ENCODE data around the gene SBF2.

SBF2 gene

GRCh38 chr11:10311802-10312201, 17.8 kb upstream of the SBF2 start:
- Histone ChIP-seq H3K4me1 (ENCODE audit: control insufficient read depth, low read length) (peaks cover 42% of the 10 kb centered on the region), H3F3A (ENCODE audit: control insufficient read depth, insufficient read depth) (peaks cover 4% of the 10 kb centered on the region; the same call in 1 of the 2 replicates), H3K4me2 (ENCODE audit: low read length) (no peak overlapping the region), H3K79me2 (ENCODE audit: control insufficient read depth, low read length) (no peaks in the 10 kb centered on the region), H3K9me3 (ENCODE audit: control insufficient read depth, insufficient read depth, low read length) (no peaks in the 10 kb centered on the region), H4K20me1 (ENCODE audit: control insufficient read depth, insufficient read depth, low read depth, low read length) (no peaks in the 10 kb centered on the region), H3K36me3 (ENCODE audit: control insufficient read depth, low read length) (no peaks in the 10 kb centered on the region), H3K27me3 (ENCODE audit: control insufficient read depth, low read length) (peaks cover 14% of the 10 kb centered on the region), H3K27ac (ENCODE audit: low read depth, low read length) (no peak overlapping the region), H3K4me3 (ENCODE audit: low read length) (no peak overlapping the region), H3K9me2 (replicated peaks; ENCODE audit: control insufficient read depth, low read length) (no peaks in the 10 kb centered on the region)
- TF ChIP-seq EZH2phosphoT487 (IDR thresholded peaks at IDR 0.05; ENCODE audit: borderline replicate concordance, low read length) (no peak), CTCF (IDR thresholded peaks at IDR 0.05; ENCODE audit: low read depth, low read length, poor library complexity, severe bottlenecking) (no peak)

- Histone ChIP-seq H3K4me3 (ENCODE audit: low read length) (no peak overlapping the region), H3K27me3 (ENCODE audit: control insufficient read depth, low read length) (peaks cover 28% of the 10 kb centered on the region), H3K36me3 (ENCODE audit: control insufficient read depth, low read length) (no peaks in the 10 kb centered on the region), H3F3A (ENCODE audit: control insufficient read depth, insufficient read depth) (0 out of 2 replicates have a peak, but pooled peaks cover 4% of the 10 kb centered on the region), H3K4me2 (ENCODE audit: low read length) (peak overlapping the region; percentile 20), H3K9me3 (ENCODE audit: control insufficient read depth, insufficient read depth, low read length) (no peaks in the 10 kb centered on the region), H3K4me1 (ENCODE audit: control insufficient read depth, low read length) (peaks cover 57% of the 10 kb centered on the region), H4K20me1 (ENCODE audit: control insufficient read depth, insufficient read depth, low read depth, low read length) (no peaks in the 10 kb centered on the region), H3K79me2 (ENCODE audit: control insufficient read depth, low read length) (no peaks in the 10 kb centered on the region), H3K27ac (ENCODE audit: low read depth, low read length) (no peak overlapping the region), H3K9me2 (replicated peaks; ENCODE audit: control insufficient read depth, low read length) (no peaks in the 10 kb centered on the region)
- TF ChIP-seq EZH2phosphoT487 (IDR thresholded peaks at IDR 0.05; ENCODE audit: borderline replicate concordance, low read length), result no peak
- TF ChIP-seq CTCF (IDR thresholded peaks at IDR 0.05; ENCODE audit: low read depth, low read length, poor library complexity, severe bottlenecking), result no peak
These were observed 16.4 kb upstream of the SBF2 start for GRCh38 chr11:10310301-10310841.

GRCh38 chr11:10309163-10310093, 15.4 kb upstream of the SBF2 start:
- Histone ChIP-seq H3K79me2 (ENCODE audit: control insufficient read depth, low read length) (no peaks in the 10 kb centered on the region), H3K4me3 (ENCODE audit: low read length) (no peak overlapping the region; the same call in 1 of the 2 replicates), H3K27ac (ENCODE audit: low read depth, low read length) (no peak overlapping the region), H4K20me1 (ENCODE audit: control insufficient read depth, insufficient read depth, low read depth, low read length) (no peaks in the 10 kb centered on the region), H3K9me3 (ENCODE audit: control insufficient read depth, insufficient read depth, low read length) (no peaks in the 10 kb centered on the region), H3K4me2 (ENCODE audit: low read length) (peak overlapping the region; percentile 65), H3K4me1 (ENCODE audit: control insufficient read depth, low read length) (peaks cover 61% of the 10 kb centered on the region), H3K36me3 (ENCODE audit: control insufficient read depth, low read length) (no peaks in the 10 kb centered on the region), H3F3A (ENCODE audit: control insufficient read depth, insufficient read depth) (0 out of 2 replicates have a peak, but pooled peaks cover 4% of the 10 kb centered on the region), H3K9me2 (replicated peaks; ENCODE audit: control insufficient read depth, low read length) (no peaks in the 10 kb centered on the region), H3K27me3 (ENCODE audit: control insufficient read depth, low read length) (peaks cover 38% of the 10 kb centered on the region)
- TF ChIP-seq EZH2phosphoT487 (IDR thresholded peaks at IDR 0.05; ENCODE audit: borderline replicate concordance, low read length) (no peak), CTCF (IDR thresholded peaks at IDR 0.05; ENCODE audit: low read depth, low read length, poor library complexity, severe bottlenecking) (no peak)
